Measurements from ENCODE around the gene VSTM4.

GRCh38 chr10:49090189-49090575 is 25.1 kb downstream of the VSTM4 start:
- TF ChIP-seq CTCF (IDR thresholded peaks at IDR 0.05) (no peak), POLR2AphosphoS5 (IDR thresholded peaks at IDR 0.05) (no peak), EP300 (IDR thresholded peaks at IDR 0.05) (no peak)

All from suprapubic skin (tissue), 4 donors.